Stimulated activated CD8-positive, alpha-beta memory T cell treated with anti-CD3 and anti-CD28 coated beads, Interleukin-15, amount 100 ng/mL, for 4 hours (primary cell): ENCODE data around the gene PFKM.

Experiments
- DNase-seq, 2 donors: peaks; one replicate each; pipeline ENCODE4 v3.0.0-alpha.2; 2020; ENCODE audit warnings: low read depth in 2 of 2

PFKM gene

GRCh38 chr12:48119078-48119833, at the start of gene PFKM:
Gene PFKM, plus strand, starts transcription at chr12:48119364. Its CDS starts 3,411 bp downstream, at chr12:48122775.
- peak; percentile 5 to 32 for DNase-seq

DNA sequence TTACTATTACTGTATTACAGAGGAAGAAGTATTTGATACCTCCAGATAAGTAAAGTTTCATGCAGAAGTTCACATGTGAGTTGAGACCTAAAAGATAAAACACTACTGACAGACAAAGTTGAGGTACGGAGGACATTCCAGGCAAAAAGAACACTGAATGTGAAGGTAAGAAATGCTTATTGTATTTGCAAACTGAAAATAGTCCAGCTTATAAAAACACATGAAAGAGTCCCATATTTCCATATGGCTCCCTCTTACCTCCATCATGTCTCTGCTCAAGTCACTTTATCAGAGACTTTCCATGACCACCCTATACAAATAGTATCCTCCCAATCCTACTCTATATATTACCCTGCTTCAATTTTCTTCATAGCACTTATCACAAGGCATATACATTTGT, 49.1 kb upstream of the PFKM start:
- no peak for DNase-seq

DNA sequence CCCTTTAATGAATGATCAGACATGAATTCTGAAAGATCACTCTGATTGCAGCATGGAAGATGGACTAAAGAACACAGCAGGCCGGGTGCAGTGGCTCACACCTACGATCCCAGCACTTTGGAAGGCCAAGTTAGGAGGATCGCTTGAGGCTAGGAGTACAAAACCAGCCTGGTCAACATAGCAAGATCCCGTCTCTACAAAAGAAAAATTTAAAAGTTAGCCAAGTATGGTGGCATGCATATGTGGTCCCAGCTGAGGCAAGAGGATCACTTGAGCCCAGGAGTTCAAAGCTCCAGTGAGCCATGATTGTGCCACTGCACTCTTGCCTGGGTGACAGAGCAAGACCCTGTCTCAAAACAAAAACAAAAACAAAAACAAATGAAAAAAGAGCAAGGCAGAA, 48.4 kb upstream of the PFKM start:
- no peak for DNase-seq

GRCh38 chr12:48071808-48072207, 47.4 kb upstream of the PFKM start:
- no peak for DNase-seq

DNA sequence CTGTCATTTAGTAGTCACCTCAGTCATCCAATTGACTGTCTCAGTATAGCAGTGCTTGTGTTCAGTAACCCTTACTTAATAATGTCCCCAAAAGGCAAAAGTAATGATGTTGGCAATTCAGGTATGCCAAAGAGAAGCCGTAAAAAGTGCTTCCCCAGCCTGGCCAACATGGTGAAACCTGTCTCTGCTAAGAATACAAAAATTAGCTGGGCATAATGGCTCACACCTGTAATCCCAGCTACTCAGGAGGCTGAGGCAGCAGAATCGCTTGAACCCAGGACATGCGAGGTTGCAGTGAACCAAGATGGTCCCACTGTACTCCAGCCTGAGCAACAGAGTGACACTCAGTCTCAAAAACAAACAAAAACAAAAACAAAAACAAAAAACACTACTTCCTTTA, 46.9 kb upstream of the PFKM start:
- no peak for DNase-seq

DNA sequence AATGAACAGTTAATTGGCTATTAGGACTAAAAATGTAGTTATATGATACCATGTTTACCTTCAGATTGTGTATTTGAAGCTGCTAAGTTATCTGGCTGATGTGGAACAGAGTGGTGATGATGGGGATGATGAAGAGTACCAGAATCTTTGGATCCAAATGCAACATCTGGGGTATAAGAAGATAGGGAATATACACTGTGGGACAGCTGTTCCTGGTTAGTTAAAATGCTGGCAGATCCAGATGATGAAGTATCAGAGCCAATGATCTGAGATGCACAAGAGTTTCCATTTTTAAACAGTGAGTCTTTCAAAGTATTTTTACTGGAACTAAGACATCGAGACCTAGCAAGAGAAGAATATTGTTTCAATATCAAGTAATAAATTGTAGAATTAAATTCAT, 44.9 kb upstream of the PFKM start:
- DNase-seq = no peak

- no peak for DNase-seq
Observed at GRCh38 chr12:48075832-48076231, 43.3 kb upstream of the PFKM start.

- no peak for DNase-seq
Observed at GRCh38 chr12:48077111-48077510, 42.1 kb upstream of the PFKM start.

DNA sequence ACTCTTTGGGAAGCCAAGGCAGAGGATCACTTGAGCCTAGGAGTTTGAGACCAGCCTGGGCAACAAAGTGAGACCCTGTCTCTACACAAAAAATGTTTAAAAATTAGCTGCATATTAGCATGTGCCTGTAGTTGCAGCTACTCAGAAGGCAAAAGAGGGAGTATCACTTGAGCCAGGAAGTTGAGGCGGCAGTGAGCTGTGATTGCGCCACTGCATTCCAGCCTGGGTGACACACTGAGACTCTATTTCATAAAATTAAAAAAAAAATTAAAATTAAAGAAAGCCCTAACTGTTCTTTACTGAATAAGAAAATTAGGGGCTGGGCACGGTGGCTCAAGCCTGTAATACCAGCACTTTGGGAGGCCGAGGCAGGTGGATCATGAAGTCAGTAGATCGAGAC, 40.3 kb upstream of the PFKM start:
- no peak for DNase-seq

DNA sequence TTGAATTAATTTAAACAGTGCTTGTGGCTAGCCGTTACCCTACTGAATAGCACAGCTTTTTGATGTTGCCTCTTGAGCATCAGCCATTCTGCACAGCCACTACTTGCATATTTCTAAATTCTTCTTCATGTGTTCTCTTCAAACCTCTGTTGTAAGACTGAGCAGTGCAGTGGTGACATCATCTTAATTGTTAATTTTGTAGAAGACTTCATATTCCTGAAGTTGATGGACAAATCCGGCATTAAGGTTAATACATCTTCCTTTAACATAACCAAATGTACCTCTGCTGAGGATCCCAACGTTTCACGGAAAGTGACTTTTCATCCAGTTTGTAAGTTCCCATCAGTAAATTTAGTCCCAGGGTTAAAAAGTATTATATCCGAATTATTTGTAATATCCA, 38.9 kb upstream of the PFKM start:
- no peak for DNase-seq

DNA sequence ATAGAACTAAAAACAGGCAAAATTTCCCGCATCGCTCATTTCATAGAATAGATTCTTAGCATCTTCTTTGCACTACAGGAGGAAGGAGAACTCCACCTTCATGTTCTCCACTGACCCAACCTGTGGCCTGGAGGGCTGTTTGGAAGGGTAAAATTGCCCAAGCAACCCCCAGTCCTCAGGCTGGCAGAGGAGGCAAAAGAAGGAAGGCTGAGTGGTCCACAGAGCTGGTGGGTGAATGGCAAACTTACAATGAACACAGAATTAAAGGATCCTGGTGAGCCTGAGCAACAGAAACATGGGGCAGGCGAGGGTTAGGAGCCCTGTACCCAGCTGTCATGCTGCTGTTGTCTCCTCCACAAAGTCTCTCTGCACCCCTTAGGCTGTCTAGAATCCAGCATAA, 38.3 kb upstream of the PFKM start:
- no peak for DNase-seq

DNA sequence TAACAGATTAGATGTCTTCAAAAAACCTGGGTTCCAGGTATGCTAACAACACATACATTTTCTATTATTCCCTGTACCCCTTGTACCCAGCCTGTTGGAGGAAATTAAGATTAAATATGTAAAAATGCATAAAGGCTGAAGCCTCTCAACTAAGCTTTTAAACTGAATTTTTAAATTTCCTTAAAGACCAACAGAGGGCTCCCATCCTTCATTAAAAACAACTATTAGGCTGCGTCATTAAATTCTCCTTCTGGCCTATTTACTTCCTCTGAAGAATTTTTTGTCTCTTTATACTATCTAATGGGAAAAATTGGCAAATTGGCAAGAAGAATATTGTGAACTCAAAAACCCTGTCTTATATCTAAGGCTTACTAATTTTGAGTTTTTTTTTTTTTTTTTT, 35.1 kb upstream of the PFKM start:
- no peak for DNase-seq

GRCh38 chr12:48084841-48085460, 34.2 kb upstream of the PFKM start:
- no peak for DNase-seq

DNA sequence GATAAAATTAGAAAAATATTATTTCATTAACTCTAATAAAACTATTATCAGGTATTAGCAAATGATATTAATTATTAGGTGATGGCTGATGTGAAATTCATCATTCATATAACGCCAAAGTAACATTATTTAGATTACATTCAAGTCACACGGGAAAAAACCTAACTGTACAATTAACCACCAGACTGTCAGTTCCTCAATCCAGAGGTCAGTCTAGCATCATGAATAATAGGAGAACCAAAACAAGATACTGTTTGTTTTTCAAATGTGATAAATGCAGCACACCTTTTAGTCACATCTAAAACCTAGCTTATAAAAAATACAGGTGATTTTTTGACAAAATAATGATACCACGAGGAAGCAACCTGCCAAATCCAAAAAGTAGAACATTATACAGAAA, 32.8 kb upstream of the PFKM start:
- no peak for DNase-seq

DNA sequence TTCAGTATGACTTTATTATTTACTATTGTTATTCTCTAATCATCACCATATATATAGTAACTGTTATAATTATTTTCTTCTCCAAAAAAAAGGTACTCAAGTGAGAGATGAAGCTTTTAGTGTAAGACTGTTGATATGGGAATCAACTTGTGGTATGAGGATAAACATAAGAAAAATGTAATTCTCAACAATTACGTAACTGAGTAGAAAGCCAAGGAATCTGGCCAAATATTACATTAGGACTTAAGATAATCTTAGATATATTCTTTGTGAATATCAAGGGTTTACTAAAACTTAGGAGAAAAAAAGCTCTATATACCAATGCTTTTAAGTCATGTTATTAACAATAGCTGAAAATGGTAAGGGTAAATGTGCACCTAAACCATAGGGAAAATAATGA, 26.6 kb upstream of the PFKM start:
- DNase-seq = no peak

- no peak for DNase-seq
Observed at GRCh38 chr12:48104531-48104930, 14.6 kb upstream of the PFKM start.

- DNase-seq = peak in 1 of 2 donors; percentile 13
Observed at GRCh38 chr12:48105321-48105866, 13.8 kb upstream of the PFKM start.

GRCh38 chr12:48105867-48106680, 13.1 kb upstream of the PFKM start, which contains the start of gene SENP1:
Gene SENP1, minus strand, starts transcription at chr12:48106079. Its CDS starts 4,607 bp downstream, at chr12:48101472.
- DNase-seq = peak; percentile 78 to 80

GRCh38 chr12:48106681-48107613, 12.2 kb upstream of the PFKM start:
- no peak for DNase-seq

DNA sequence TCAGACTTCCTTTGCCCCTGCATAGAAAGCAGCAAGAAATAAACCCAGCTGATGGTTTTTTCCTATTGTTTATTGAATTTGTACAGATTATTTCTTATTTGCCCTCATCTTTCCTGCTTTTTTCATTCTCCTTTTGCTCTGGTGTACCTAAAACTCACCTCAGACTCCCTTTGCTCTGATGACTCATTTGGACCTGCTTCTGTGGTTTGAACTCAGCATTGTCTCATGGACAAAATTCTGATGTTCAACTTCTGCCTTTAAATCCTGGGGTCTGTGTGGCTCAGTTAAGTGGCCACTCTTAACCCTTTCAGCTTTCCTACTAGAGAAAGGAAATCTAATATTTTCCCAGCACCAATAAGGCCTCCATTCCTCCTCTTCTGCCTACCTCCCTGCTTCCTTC, 9.7 kb upstream of the PFKM start:
- no peak for DNase-seq

GRCh38 chr12:48110691-48111311, 8.4 kb upstream of the PFKM start:
- DNase-seq = no peak
